ENCODE measurements around the gene GPR141.

- TF ChIP-seq CTCF (optimal IDR thresholded peaks at IDR 0.05 in 1 of 3, IDR thresholded peaks at IDR 0.05 in 1 of 3, conservative IDR thresholded peaks at IDR 0.05 in 1 of 3; ENCODE audit: extremely low read depth in 1 of 3, insufficient read depth in 2 of 3, low read length in 3 of 3) (no peak), EZH2 (IDR thresholded peaks at IDR 0.05; ENCODE audit: low read length) (no peak)
Measured at GRCh38 chr7:37706804-37707203, 23.2 kb downstream of the GPR141 start.

All from keratinocyte (primary cell).